SK-N-MC (cell line): ENCODE measurements around the gene ANAPC13.

Experiments
- DNase-seq: peaks from one replicate; pipeline ENCODE4 v3.0.0-alpha.2; 2011; ENCODE audit warnings: low read depth, low spot score
- H3K27ac ChIP-seq: fragments of 200-600 bp; sonication (generic); 2 replicates; pipeline ENCODE4 v1.5.1; 2016; ENCODE audit warnings: mixed run types
- H3K36me3 ChIP-seq: fragments of 200-600 bp; sonication (generic); 2 replicates; pipeline ENCODE4 v1.6.1; 2017; ENCODE audit warnings: antibody characterized with exemption, low read length, mixed read lengths; ENCODE audit not compliant: insufficient read depth
- H3K4me3 ChIP-seq: fragments of 200-600 bp; sonication (generic); 2 replicates; pipeline ENCODE4 v1.5.1; 2016
- H3K9ac ChIP-seq: fragments of 200-600 bp; sonication (generic); 2 replicates; pipeline ENCODE4 v1.8.0; 2017; ENCODE audit warnings: mixed run types, mixed read lengths; ENCODE audit not compliant: insufficient read length
- H3K9me3 ChIP-seq: fragments of 200-600 bp; sonication (generic); 2 replicates; pipeline ENCODE4 v1.6.1; 2017; ENCODE audit warnings: low read depth, mild to moderate bottlenecking, antibody characterized with exemption, low read length, moderate library complexity, mixed read lengths
- EZH2 ChIP-seq: fragments of 200-600 bp; sonication (generic); IDR thresholded peaks from one replicate; pipeline ENCODE4 v1.6.1; 2017; ENCODE audit warnings: antibody characterized with exemption
- FOXP2 ChIP-seq: optimal IDR thresholded peaks from 2 replicates; pipeline ENCODE3; 2011; ENCODE audit warnings: mild to moderate bottlenecking, moderate library complexity; ENCODE audit not compliant: insufficient read depth; ENCODE audit errors: extremely low read length, control extremely low read depth
- POLR2AphosphoS5 ChIP-seq: IDR thresholded peaks from 2 replicates; pipeline ENCODE4 v1.6.1; 2012; ENCODE audit warnings: mild to moderate bottlenecking, low read depth, low read length, borderline replicate concordance

ANAPC13 gene

DNA sequence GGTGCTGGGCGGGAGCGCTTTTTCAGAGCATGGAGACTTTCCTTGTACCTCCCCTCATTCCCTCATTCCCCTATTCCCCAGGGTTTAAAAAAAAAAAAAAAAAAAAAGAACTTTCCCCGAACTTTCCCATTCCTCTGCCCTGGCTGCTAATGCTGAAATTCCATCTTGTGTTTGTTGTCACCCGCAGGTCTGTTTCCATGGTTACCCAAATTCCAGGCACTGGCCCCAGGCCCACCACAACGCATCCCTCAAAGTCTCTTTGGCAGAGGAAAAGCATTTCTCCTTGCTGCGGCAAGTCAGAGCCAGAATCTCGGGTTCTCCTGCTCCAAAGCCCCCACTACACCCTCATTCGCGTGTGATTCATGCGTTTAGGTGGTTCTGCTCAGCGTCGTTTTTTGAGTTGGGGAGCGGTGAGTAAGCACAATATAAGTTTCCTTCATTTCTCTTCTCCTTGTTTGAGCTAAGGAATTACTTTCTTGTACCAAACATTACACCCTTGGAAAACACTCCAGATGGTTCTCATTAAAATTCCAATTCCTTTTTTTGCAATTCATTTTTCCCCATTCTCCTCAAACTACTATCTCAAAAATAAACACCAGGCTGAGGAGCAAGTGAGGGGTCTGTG is 21.6 kb downstream of the ANAPC13 start:
- H3K36me3 ChIP-seq = no peaks in the 10 kb centered on the region
- peak; percentile 93 for DNase-seq
- peak overlapping the region; percentile 76 for H3K4me3 ChIP-seq
- H3K9ac ChIP-seq = peak overlapping the region; percentile 59
- H3K27ac ChIP-seq = peak overlapping the region; percentile 99
- H3K9me3 ChIP-seq = no peaks in the 10 kb centered on the region
- TF ChIP-seq EZH2 = no peak
- no peak for TF ChIP-seq POLR2AphosphoS5
- peak; percentile 12 for TF ChIP-seq FOXP2

DNA sequence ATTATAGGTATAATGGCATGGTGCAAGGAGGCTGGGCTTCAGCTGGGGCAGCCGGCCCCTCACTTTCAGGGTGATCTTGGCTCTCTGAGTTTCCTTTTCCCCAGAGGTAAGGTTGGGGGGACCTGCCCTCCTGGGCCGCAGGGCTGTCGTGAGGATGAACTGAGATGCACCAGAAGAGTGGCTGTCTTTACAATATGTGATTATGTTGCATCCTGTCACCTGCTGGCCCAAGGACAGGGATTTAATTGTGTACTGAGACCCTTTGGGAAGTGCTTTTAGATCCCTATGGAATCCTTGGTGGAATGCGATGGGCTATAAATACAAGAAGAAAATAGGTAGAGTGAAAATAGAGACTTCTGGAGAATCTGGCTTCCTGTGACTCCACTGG is 22.1 kb downstream of the ANAPC13 start:
- peak overlapping the region; percentile 76 for H3K4me3 ChIP-seq
- H3K27ac ChIP-seq = peak overlapping the region; percentile 99
- H3K9ac ChIP-seq = peak overlapping the region; percentile 59
- no peaks in the 10 kb centered on the region for H3K36me3 ChIP-seq
- TF ChIP-seq EZH2 = no peak
- no peak for TF ChIP-seq FOXP2
- TF ChIP-seq POLR2AphosphoS5 = no peak
- DNase-seq = no peak
- H3K9me3 ChIP-seq = no peaks in the 10 kb centered on the region

DNA sequence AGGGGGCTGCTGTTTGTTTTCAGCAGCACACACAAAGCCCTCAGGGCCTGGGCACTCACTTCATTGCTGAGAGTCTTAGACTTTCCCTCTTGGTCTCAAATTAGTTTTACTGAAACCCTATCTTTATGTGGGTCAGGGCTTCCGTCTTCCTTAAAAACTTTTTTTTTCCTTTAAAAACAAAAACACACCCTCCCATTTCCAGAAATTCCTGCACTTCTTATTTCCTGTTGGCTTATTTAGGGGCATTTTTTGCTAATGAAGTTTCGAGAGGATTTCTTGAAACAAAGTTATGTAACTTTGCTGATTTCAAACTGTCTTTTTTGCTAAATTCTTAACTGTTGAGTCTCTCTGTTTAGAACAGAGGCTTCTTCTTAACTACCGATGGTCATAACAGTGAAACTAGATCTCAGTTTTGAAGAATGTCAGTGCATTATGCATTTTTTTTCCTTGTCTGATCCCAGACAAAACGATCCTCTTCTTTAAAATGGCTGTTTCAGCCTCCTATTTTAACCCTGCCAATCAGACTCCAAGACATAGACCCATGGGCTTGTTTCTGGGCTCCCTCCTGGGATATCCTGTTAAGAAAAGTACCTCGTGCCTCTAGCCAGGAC is 23.3 kb downstream of the ANAPC13 start:
- Histone ChIP-seq H3K9me3 (no peaks in the 10 kb centered on the region), H3K27ac (peak overlapping the region; percentile 99), H3K4me3 (peak overlapping the region; percentile 59), H3K9ac (peak overlapping the region; percentile 75), H3K36me3 (no peaks in the 10 kb centered on the region)
- no peak for TF ChIP-seq FOXP2
- TF ChIP-seq POLR2AphosphoS5 = no peak
- no peak for TF ChIP-seq EZH2
- DNase-seq = no peak

DNA sequence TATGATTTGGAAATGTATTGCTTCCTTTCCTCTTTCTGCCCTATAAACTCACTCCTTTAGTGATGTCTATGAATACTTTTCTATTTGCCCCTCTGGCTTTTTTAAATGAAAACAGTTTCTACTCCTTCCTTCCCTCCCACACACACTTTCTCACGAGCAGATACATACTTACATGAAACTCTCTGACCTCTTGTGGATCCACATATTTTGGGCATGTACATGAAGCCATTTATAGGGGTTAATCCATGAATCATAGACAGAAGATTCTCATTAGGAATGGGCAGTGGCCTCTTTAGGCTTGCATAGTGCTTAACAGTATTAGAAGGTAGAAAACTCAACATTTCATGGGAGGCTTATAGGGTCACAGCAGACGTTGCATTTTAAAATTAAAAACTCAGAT is 24.8 kb downstream of the ANAPC13 start:
- DNase-seq = no peak

DNA sequence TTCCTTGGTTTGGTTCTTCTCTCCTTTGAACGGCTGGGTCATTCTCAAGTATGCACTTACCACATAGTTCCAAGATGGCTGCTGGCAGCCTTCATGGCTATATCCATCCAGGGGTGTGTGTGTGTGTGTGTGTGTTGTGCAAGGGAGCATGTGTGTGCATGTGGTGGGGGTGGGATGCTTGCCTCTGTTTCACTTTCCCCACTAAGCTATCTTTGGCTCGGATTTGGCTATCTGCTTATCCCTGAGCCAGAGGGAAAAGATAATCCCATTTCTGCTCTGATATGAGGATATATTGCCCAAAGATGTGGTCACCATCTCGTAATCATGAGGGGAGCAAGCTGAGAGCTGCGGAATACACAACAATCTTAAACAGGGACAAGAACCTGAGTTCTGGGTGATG is 26.2 kb downstream of the ANAPC13 start:
- DNase-seq = no peak
- Histone ChIP-seq H3K36me3 (no peaks in the 10 kb centered on the region), H3K4me3 (no peak overlapping the region), H3K9me3 (no peaks in the 10 kb centered on the region), H3K9ac (no peak overlapping the region), H3K27ac (no peak overlapping the region)
- no peak for TF ChIP-seq POLR2AphosphoS5

More for the DNA sequence above, 24.8 kb downstream of the ANAPC13 start:
- Histone ChIP-seq H3K9me3 (no peaks in the 10 kb centered on the region), H3K9ac (no peak overlapping the region), H3K36me3 (no peaks in the 10 kb centered on the region), H3K4me3 (no peak overlapping the region), H3K27ac (peak overlapping the region; percentile 33)
- TF ChIP-seq EZH2 = no peak
- TF ChIP-seq FOXP2 = no peak
- TF ChIP-seq POLR2AphosphoS5 = no peak

DNA sequence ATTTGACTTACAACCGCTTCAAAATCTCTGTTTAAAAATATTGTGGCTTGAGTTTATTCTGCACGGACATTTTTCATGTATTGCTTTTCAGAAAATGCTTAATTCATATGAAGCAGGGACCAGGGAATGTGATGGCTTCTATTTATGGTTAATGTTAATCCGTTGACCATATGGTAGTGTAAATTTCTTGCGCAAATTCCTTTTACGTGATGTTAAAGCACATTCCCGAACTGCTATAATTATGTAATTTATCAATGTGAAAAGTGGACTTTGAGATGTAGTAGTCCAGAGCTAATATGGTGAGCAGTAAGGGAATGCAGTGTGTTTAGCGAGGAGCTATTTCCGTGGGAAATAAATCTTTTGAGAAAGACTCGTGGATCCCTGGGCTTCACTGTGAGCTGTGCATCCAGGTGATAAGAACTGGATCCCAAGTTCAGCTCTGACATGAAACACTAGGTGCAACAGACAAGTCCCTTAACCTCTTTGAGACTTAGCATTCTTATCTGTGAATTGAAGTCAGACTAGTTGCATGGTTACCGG is 27.3 kb downstream of the ANAPC13 start:
- no peak for TF ChIP-seq EZH2
- no peak for TF ChIP-seq FOXP2
- TF ChIP-seq POLR2AphosphoS5 = no peak
- no peak overlapping the region for H3K27ac ChIP-seq
- H3K9ac ChIP-seq = no peak overlapping the region
- no peaks in the 10 kb centered on the region for H3K9me3 ChIP-seq
- no peak overlapping the region for H3K4me3 ChIP-seq
- H3K36me3 ChIP-seq = no peaks in the 10 kb centered on the region
- DNase-seq = no peak

DNA sequence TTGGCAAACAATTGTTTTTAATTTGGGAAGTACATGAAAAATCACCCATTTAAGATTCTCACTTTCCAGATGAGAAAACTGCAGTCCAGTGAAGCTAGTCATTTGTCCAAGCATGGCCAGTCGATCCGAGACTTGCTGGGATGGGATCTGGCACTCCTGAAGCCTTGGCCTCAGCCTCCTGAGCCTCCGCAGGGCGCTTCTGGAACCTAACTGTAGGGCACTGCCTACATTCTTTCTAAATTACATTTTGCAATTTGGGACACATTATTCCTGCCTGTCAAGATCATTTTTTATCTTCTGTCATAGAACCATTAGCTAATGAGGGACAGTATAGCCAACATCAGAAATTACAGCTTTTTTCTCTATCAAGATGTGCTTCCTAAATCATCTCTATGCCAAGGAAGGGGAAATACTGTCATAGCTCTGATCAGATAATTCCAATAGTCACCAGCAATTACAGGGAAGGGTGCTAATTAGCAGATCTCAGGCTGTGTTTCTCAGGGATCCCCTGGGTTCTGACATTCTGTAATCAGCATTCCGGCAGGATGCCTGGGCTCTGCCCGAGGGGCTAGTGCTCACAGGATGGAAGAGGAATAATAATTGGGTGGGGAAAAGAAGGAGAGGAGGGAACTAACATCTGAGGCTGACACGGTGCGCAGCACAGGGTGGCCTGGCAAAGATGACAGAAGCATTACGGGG is 28.3 kb downstream of the ANAPC13 start:
- peak overlapping the region; percentile 17 for H3K9ac ChIP-seq
- no peak overlapping the region; the same call in 1 of the 2 replicates for H3K27ac ChIP-seq
- H3K9me3 ChIP-seq = no peaks in the 10 kb centered on the region
- no peaks in the 10 kb centered on the region for H3K36me3 ChIP-seq
- TF ChIP-seq POLR2AphosphoS5 (no peak), FOXP2 (no peak), EZH2 (no peak)
- H3K4me3 ChIP-seq = peak overlapping the region; percentile 26
- DNase-seq = peak; percentile 18

DNA sequence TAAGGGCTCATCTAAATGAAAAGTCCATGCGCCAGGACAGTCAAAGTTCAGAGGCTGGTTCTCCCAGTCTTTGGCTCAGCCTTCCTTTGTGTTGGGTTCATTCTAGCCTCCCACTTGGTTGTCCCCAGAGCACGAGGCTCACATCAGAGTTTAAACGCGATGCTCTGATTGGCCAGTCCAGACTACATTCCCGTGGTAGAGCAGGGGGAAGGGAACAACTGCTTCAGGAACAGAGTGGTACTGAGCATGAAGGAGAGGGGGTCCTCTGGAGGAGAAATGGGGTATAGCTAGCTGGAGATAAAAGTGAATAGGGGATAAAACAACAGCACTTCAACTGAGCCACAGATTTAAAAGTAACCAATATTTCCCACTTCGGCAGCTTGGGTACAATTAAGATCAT is 32.2 kb downstream of the ANAPC13 start:
- H3K4me3 ChIP-seq = no peak overlapping the region
- no peaks in the 10 kb centered on the region for H3K9me3 ChIP-seq
- no peak overlapping the region for H3K9ac ChIP-seq
- H3K36me3 ChIP-seq = no peaks in the 10 kb centered on the region
- no peak for TF ChIP-seq POLR2AphosphoS5
- no peak for TF ChIP-seq FOXP2
- no peak for TF ChIP-seq EZH2
- DNase-seq = no peak
- no peak overlapping the region for H3K27ac ChIP-seq

DNA sequence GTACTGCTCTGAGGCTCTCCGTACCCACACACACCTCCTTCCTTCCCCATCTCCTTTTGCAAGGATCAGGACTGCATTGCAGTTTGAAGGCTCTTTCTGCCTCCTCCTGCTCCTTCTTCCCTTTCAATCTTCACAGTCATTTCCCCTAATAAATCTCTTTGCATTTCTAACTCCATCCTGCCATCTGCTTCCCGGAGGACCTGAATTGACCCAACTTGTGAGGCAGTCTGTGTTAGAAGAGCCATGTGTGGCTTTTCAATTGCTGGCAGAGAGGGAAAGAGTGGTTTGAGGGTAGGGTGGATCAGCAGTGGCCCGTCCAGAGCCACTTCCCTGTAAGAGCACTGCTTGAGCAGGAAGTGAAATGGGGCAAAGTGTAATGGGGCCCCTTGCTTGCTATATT is 35.8 kb downstream of the ANAPC13 start:
- H3K36me3 ChIP-seq = no peaks in the 10 kb centered on the region
- no peak overlapping the region for H3K9ac ChIP-seq
- peaks cover 3% of the 10 kb centered on the region; the same call in 1 of the 2 replicates for H3K9me3 ChIP-seq
- H3K4me3 ChIP-seq = no peak overlapping the region
- no peak overlapping the region for H3K27ac ChIP-seq
- TF ChIP-seq FOXP2 = no peak
- no peak for TF ChIP-seq POLR2AphosphoS5
- TF ChIP-seq EZH2 = no peak
- DNase-seq = no peak
